ENCODE results near the gene UHRF1.

- TF ChIP-seq CTCF (IDR thresholded peaks at IDR 0.05; ENCODE audit: low read depth, low read length) (no peak), EZH2phosphoT487 (IDR thresholded peaks at IDR 0.05; ENCODE audit: low read depth) (no peak)
Measured at GRCh38 chr19:4991996-4992698, 82.8 kb downstream of the UHRF1 start.
